Endothelial cell of umbilical vein (primary cell): Measurements from ENCODE around the gene SPC25. TPM values are rescaled to one million over a fixed set of nuclear protein-coding genes. Genes with fewer than 3 reads are reported as not detected.
"Not testable (repeated sequence)": the region's sequence is repeated elsewhere in the genome, so short reads cannot be mapped to it uniquely, and the experiment has no call there.

ENCODE experiments used
- BruUV-seq: library from RNA; stranded (reverse); fragments of 400-500 nt; replicated peaks from 2 replicates; lab custom pipeline; 2021; lab: Mats Ljungman, UMichigan
- CTCF ChIA-PET: fragments of 300-600, 350-600 bp; sonication (Branson Sonifier 250); formaldehyde crosslinking; loops from one replicate; lab custom pipeline; 2021; ENCODE audit warnings: antibody characterized with exemption, inconsistent platforms; lab: Charles Lee
- POLR2A ChIA-PET: fragments of 300-600, 350-600 bp; sonication (Branson Sonifier 250); formaldehyde crosslinking; loops from one replicate; lab custom pipeline; 2021; ENCODE audit warnings: antibody characterized with exemption, inconsistent platforms; lab: Charles Lee
- DNase-seq: peaks from one replicate; pipeline ENCODE4 v3.0.0-alpha.2; 2011; ENCODE audit warnings: low read depth, low spot score
- FAIRE-seq: peaks from 2 replicates; lab custom pipeline; 2011; peaks lifted over from hg19 to GRCh38; lab: Jason Lieb, UNC
- H2AFZ ChIP-seq: 2 replicates; pipeline ENCODE4 v1.6.0; 2012; ENCODE audit warnings: low read depth, low read length, control low read depth, inconsistent platforms
- H3K27ac ChIP-seq: 2 replicates; pipeline ENCODE4 v1.5.1; 2011; ENCODE audit warnings: low read depth, mild to moderate bottlenecking, control low read depth, low read length, moderate library complexity; ENCODE audit not compliant: insufficient read depth
- H3K27me3 ChIP-seq, 2 experiments: 2 replicates each; pipeline versions ENCODE4 v1.6.0 to v1.6.1; 2011; ENCODE audit warnings: low read length in 2 of 2, mixed read lengths in 1 of 2; ENCODE audit not compliant: control insufficient read depth in 2 of 2, insufficient read depth in 2 of 2
- H3K36me3 ChIP-seq, 2 experiments: 2 replicates in 1 of 2; 3 replicates in 1 of 2; pipeline ENCODE4 v1.5.1; 2011; ENCODE audit warnings: low read length in 2 of 2, mild to moderate bottlenecking in 1 of 2, moderate library complexity in 1 of 2; ENCODE audit not compliant: control insufficient read depth in 2 of 2, insufficient read depth in 2 of 2; ENCODE audit errors: extremely low read depth in 1 of 2
- H3K4me1 ChIP-seq: 3 replicates; pipeline ENCODE4 v1.5.1; 2011; ENCODE audit warnings: mild to moderate bottlenecking, low read length; ENCODE audit not compliant: control insufficient read depth, insufficient read depth; ENCODE audit errors: extremely low read depth
- H3K4me2 ChIP-seq: 2 replicates; pipeline ENCODE4 v1.6.1; 2011; ENCODE audit warnings: low read length, control low read depth, mixed read lengths; ENCODE audit not compliant: insufficient read depth
- H3K4me3 ChIP-seq, 3 experiments: fragments of 200-600 bp in 1 of 3; sonication (generic), shearing (Covaris generic) in 1 of 3; replicated peaks in 1 of 3; 2 replicates each; pipeline ENCODE4 v1.5.1; 2011 to 2016; ENCODE audit warnings: control low read depth in 3 of 3, low read length in 3 of 3, mild to moderate bottlenecking in 2 of 3, inconsistent platforms in 1 of 3, low read depth in 1 of 3, moderate library complexity in 1 of 3; ENCODE audit not compliant: insufficient read depth in 1 of 3
- H3K79me2 ChIP-seq: 2 replicates; pipeline ENCODE4 v1.6.0; 2012; ENCODE audit warnings: low read length, inconsistent platforms; ENCODE audit not compliant: control insufficient read depth, insufficient read depth
- H3K9ac ChIP-seq: replicated peaks from 2 replicates; pipeline ENCODE3; 2011; ENCODE audit warnings: low read length, control low read depth; ENCODE audit not compliant: insufficient read depth; ENCODE audit errors: extremely low read depth
- H3K9me1 ChIP-seq: replicated peaks from 3 replicates; pipeline ENCODE4 v1.6.0; 2011; ENCODE audit warnings: mild to moderate bottlenecking, low read length; ENCODE audit not compliant: control insufficient read depth, insufficient read depth; ENCODE audit errors: extremely low read depth
- H3K9me3 ChIP-seq: replicated peaks from 2 replicates; pipeline ENCODE4 v1.5.1; 2012; ENCODE audit warnings: low read length, inconsistent platforms; ENCODE audit not compliant: control insufficient read depth, insufficient read depth
- H4K20me1 ChIP-seq: replicated peaks from 2 replicates; pipeline ENCODE3; 2011; ENCODE audit warnings: mild to moderate bottlenecking, low read length; ENCODE audit not compliant: control insufficient read depth, insufficient read depth; ENCODE audit errors: extremely low read depth
- EZH2 ChIP-seq: IDR thresholded peaks from 2 replicates; pipeline ENCODE4 v1.6.1; 2012; ENCODE audit warnings: borderline replicate concordance, low read depth, mild to moderate bottlenecking, moderate library complexity, low read length, inconsistent platforms; ENCODE audit not compliant: severe bottlenecking
- FOS ChIP-seq: IDR thresholded peaks from 2 replicates; pipeline ENCODE4 v1.6.1; 2011; ENCODE audit warnings: mild to moderate bottlenecking, low read length, moderate library complexity, borderline replicate concordance; ENCODE audit not compliant: insufficient read depth
- GATA2 ChIP-seq: IDR thresholded peaks from 2 replicates; pipeline ENCODE4 v1.7.0; 2011; ENCODE audit warnings: low read depth, mild to moderate bottlenecking, moderate library complexity, mixed read lengths, low read length; ENCODE audit not compliant: insufficient read length, insufficient read depth
- POLR2A ChIP-seq: IDR thresholded peaks from 2 replicates; pipeline ENCODE4 v1.6.1; 2012; ENCODE audit warnings: low read depth, mild to moderate bottlenecking, control low read depth, low read length
- POLR2AphosphoS5 ChIP-seq: IDR thresholded peaks from 2 replicates; pipeline ENCODE4 v1.6.1; 2012; ENCODE audit warnings: low read depth, mild to moderate bottlenecking, control low read depth, low read length, moderate library complexity; ENCODE audit not compliant: insufficient read depth
- dilution Hi-C: fragments of 300-500 bp; cut with MboI; formaldehyde crosslinking; loops from one replicate; pipeline ENCODE4 v1.15.0; 2019; ENCODE audit warnings: low sequenced_read_pairs; ENCODE audit not compliant: extremely low pct_ligation_motif_present
- intact Hi-C: fragments of 100-400 bp; cut with micrococcal nuclease; formaldehyde crosslinking; loops from one replicate; pipeline ENCODE4 v1.10.0; 2022
- polyA plus RNA-seq, 4 experiments: library from polyadenylated mRNA; depleted of rRNA in 3 of 4; stranded (reverse) in 3 of 4; unstranded in 1 of 4; fragments of >200 nt; gene quantifications; 2 replicates each; pipeline versions ENCODE4 v1.2.1 to v1.2.3, GENCODE V29; 2011 to 2012; ENCODE audit warnings: missing spikeins in 1 of 4
- total RNA-seq: library from RNA; stranded (reverse); gene quantifications from 2 replicates; pipeline ENCODE4 v1.2.3, GENCODE V29; 2021
- TF ChIP-seq, protein P1 (sequence below): IDR thresholded peaks from 2 replicates; pipeline ENCODE4 v1.6.1; 2011; ENCODE audit not compliant: insufficient read depth, insufficient read length

The SPC25 gene
- total and polyA plus RNA-seq, 2 donors (not counting 3 experiments of a cell fraction or from before 2014, with no cell fraction given), result 10.1 to 24.2 TPM

GRCh38 chr2:168889635-168890005, 610 bp downstream of the SPC25 start:
- dilution Hi-C loops, result no loop called here
- Histone ChIP-seq H3K4me2 (peak overlapping the region; percentile 92), H3K36me3 (no peaks in the 10 kb centered on the region), H3K9me1 (no peaks in the 10 kb centered on the region), H3K9ac (peak overlapping the region; percentile 70), H3K4me3 (peak overlapping the region; percentile 62 to 80 (median 74)), H3K9me3 (no peaks in the 10 kb centered on the region), H3K79me2 (peaks cover 12% of the 10 kb centered on the region), H3K4me1 (peaks cover 11% of the 10 kb centered on the region), H4K20me1 (no peaks in the 10 kb centered on the region), H2AFZ (peak overlapping the region; percentile 92), H3K27ac (peak overlapping the region; percentile 3), H3K27me3 (peaks cover 0 to 8% of the 10 kb centered on the region in 2 experiments)
- DNase-seq (no peak), FAIRE-seq (no peak)
- TF ChIP-seq, protein P1, sequence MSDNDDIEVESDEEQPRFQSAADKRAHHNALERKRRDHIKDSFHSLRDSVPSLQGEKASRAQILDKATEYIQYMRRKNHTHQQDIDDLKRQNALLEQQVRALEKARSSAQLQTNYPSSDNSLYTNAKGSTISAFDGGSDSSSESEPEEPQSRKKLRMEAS, result no peak
- no peak for TF ChIP-seq GATA2
- TF ChIP-seq FOS, result no peak
- peak; percentile 1 for TF ChIP-seq POLR2A
- ChIA-PET CTCF (no interaction called here), POLR2A (no interaction called here)
- intact Hi-C loops, result loop anchor here (1.0 kb wide), 1 partner anchor 38 kb away; no protein-coding TSS in a partner anchor
- BruUV-seq, result TSS peak; percentile 46

DNA sequence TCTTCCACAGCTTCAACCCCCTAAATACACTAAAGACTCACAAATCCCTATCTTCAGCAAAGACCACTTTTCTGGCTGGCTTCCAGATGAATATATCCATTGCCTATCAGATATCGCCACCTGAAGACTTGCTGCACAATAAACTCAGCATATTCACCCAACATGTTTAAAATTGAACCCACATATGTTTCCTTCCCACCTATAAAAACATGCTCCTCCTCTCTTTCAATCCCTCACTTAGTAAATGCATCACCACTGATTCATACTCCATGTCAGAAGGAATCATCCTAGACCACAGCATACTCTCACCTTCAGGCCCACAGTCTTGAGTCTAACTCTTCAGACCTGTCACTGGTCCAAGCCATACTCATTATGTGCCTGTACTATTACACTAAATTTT, 5.3 kb downstream of the SPC25 start:
- H3K9me3 ChIP-seq, result no peaks in the 10 kb centered on the region
- H3K4me2 ChIP-seq, result no peak overlapping the region
- no TSS peak for BruUV-seq
- dilution Hi-C loops, result no loop called here
- ChIA-PET POLR2A (no interaction called here), CTCF (no interaction called here)
- H3K27ac ChIP-seq, result no peak overlapping the region
- no peaks in the 10 kb centered on the region for H3K36me3 ChIP-seq
- H3K4me3 ChIP-seq, result no peak overlapping the region
- peaks cover 18% of the 10 kb centered on the region for H3K79me2 ChIP-seq
- FAIRE-seq, result no peak
- no peak for TF ChIP-seq EZH2
- no peak for TF ChIP-seq POLR2A
- no peak for TF ChIP-seq POLR2AphosphoS5
- TF ChIP-seq FOS, result no peak
- H3K9ac ChIP-seq, result no peak overlapping the region
- no peak for DNase-seq
- H4K20me1 ChIP-seq, result no peaks in the 10 kb centered on the region
- H3K9me1 ChIP-seq, result no peaks in the 10 kb centered on the region
- no peak overlapping the region for H2AFZ ChIP-seq
- intact Hi-C loops, result no loop called here
- no peaks in the 10 kb centered on the region for H3K27me3 ChIP-seq
- peaks cover 8% of the 10 kb centered on the region for H3K4me1 ChIP-seq

DNA sequence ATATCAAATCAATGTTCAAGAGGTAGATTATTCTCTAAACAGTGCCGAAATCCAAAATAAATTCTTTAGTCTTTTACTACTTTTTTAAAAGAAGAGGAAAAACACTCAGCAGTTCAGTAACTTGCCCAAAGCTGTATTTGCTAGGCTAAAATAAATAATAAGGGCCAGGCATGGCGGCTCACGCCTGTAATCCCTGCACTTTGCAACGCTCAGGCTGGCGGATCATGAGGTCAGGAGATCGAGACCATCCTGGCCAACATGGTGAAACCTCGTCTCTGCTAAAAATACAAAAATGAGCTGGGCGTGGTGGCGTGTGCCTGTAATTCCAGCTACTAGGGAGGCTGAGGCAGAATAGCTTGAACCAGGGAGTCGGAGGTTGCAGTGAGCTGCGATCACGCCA, 8.1 kb downstream of the SPC25 start:
- H3K36me3 ChIP-seq, H3K9me1 ChIP-seq, H3K4me2 ChIP-seq, H4K20me1 ChIP-seq, H3K9ac ChIP-seq, DNase-seq, FAIRE-seq, dilution Hi-C loops, CTCF ChIA-PET, intact Hi-C loops, H3K27me3 ChIP-seq, H2AFZ ChIP-seq, H3K79me2 ChIP-seq, H3K27ac ChIP-seq, H3K4me3 ChIP-seq, H3K9me3 ChIP-seq, H3K4me1 ChIP-seq, BruUV-seq: not testable (repeated sequence)
- POLR2A ChIA-PET, result interaction anchor here (0.6 kb wide), 1 partner anchor 1541 kb away, joined by 3 read pairs; no protein-coding TSS in a partner anchor
